Left lung (tissue), 10 donors: ENCODE data around the gene CACNA1H. TPM values are rescaled to one million over a fixed set of nuclear protein-coding genes. Genes with fewer than 3 reads are reported as not detected.

ENCODE experiments used
- ATAC-seq: fragments of 200-7000 bp; cut with Tn5 transposase; one replicate; pipeline ENCODE4 v1.9.1; 2020; ENCODE audit warnings: moderate library complexity
- DNase-seq, 4 donors: peaks; one replicate each; pipeline ENCODE4 v3.0.0-alpha.2; 2013 to 2020
- H3K27ac ChIP-seq, 2 donors: fragments of 200-600 bp; sonication (generic) in 1 of 2; one replicate each; pipeline versions ENCODE4 v1.5.0 to v1.8.0; 2020 to 2021
- H3K27me3 ChIP-seq, 2 donors: fragments of 200-600 bp; sonication (generic) in 1 of 2; one replicate each; pipeline versions ENCODE4 v1.5.0 to v1.8.0; 2020 to 2021
- H3K36me3 ChIP-seq, 2 donors: fragments of 200-600 bp; sonication (generic) in 1 of 2; one replicate each; pipeline versions ENCODE4 v1.5.0 to v1.8.0; 2020 to 2021
- H3K4me1 ChIP-seq, 2 donors: fragments of 200-600 bp; one replicate each; pipeline ENCODE4 v1.8.0; 2021
- H3K4me3 ChIP-seq, 2 donors: fragments of 200-600 bp; sonication (generic) in 1 of 2; one replicate each; pipeline versions ENCODE4 v1.5.0 to v1.8.0; 2020 to 2021; ENCODE audit warnings: mild to moderate bottlenecking in 1 of 2
- H3K9me3 ChIP-seq, 2 donors: fragments of 200-600 bp; sonication (generic) in 1 of 2; one replicate each; pipeline versions ENCODE4 v1.5.0 to v1.8.0; 2020 to 2021
- CTCF ChIP-seq, 2 donors: fragments of 200-600 bp; sonication (generic) in 1 of 2; IDR thresholded peaks; one replicate each; pipeline versions ENCODE4 v1.5.0 to v1.8.0; 2021; ENCODE audit warnings: antibody characterized with exemption in 2 of 2
- intact Hi-C, 2 donors: fragments of 100-400 bp; cut with DNase I; formaldehyde crosslinking; loops; one replicate each; pipeline versions ENCODE4 v1.11.2 to v1.14.2; 2022
- polyA plus RNA-seq, 6 donors: library from polyadenylated mRNA; unstranded; fragments of 120-200 nt; gene quantifications; one replicate each; pipeline ENCODE4 v1.2.1, GENCODE V29; 2013; ENCODE audit not compliant: insufficient read length in 6 of 6
- total RNA-seq, 2 donors: library from RNA; stranded (reverse); fragmentation: NEBNext Ultra II Directional; extraction: Animal tissue kit (Norgen Biotek cat#: 25700); gene quantifications; one replicate each; pipeline ENCODE4 v1.2.1, GENCODE V29; 2021
- donor health status: DM: no; HTN: yes; CAD: no.
- donor health status: DM: no; HTN: no; CAD: no.

The CACNA1H gene
- total and polyA plus RNA-seq, 8 donors = 3.4 to 14.0 (median 7.1) TPM

DNA sequence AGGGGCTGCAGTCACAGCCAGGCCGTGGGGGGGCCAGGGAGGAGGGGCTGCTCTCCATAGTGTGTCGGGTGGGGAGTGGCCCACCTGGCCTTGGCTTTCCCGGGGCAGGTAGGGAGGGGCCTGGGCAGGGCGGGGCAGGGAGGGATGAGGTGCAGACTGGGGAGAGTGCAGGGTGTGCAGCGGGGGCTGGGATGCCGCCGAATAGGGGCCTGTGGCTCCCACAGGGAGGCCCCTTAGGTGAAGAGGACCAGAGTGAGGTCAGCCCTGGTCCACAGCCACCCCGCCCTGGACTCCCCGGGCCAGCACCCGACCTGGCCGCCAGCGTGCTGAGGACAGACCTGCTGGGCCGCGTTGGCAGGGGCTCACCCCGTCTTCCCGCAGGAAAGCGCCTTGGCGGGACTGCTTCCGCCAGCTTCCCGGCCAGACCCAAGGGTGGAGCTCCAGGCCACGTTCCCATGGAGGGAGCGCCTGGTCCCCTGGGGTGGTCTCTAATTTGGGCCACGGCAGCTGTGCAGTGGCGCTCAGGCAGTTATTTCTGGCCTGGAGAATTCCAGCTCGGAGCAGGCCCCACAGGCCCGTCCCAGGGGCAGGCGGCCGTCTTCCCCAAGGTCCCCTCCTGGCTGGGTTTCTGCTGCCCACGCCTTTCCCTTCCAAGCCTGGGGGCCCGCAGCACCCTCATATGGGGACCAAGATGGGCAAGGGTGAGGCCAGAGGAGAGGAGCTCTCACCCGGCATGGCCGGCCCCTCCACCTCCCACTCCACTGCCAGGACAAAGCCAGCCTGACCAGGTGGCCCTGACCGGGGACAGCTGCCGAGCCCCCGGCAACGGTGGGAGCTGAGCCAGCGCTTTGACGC is 27.9 kb downstream of the CACNA1H start:
- no peaks in the 10 kb centered on the region for H3K9me3 ChIP-seq
- DNase-seq (peak in 1 of 4 donors; percentile 22), ATAC-seq (no peak)
- H3K27me3 ChIP-seq = peaks cover 0 to 77% of the 10 kb centered on the region in 2 donors
- no peak overlapping the region for H3K4me3 ChIP-seq
- no peak overlapping the region for H3K27ac ChIP-seq
- intact Hi-C loops = no loop called here
- peaks cover 13 to 16% of the 10 kb centered on the region in 2 donors for H3K4me1 ChIP-seq
- no peaks in the 10 kb centered on the region for H3K36me3 ChIP-seq
- TF ChIP-seq CTCF (IDR thresholded peaks at IDR 0.05) = no peak

- no peak for TF ChIP-seq CTCF (IDR thresholded peaks at IDR 0.05)
- peak overlapping the region in 1 of 2 donors; percentile 5 for H3K4me3 ChIP-seq
- H3K9me3 ChIP-seq = no peaks in the 10 kb centered on the region
- H3K27me3 ChIP-seq = peaks cover 0 to 68% of the 10 kb centered on the region in 2 donors
- H3K36me3 ChIP-seq = no peaks in the 10 kb centered on the region
- intact Hi-C loops = no loop called here
- no peak overlapping the region for H3K27ac ChIP-seq
- peaks cover 13 to 16% of the 10 kb centered on the region in 2 donors for H3K4me1 ChIP-seq
- ATAC-seq (peak; percentile 29), DNase-seq (no peak)
Observed at GRCh38 chr16:1181404-1182315, 28.8 kb downstream of the CACNA1H start.

GRCh38 chr16:1182316-1182671 is 29.4 kb downstream of the CACNA1H start:
- intact Hi-C loops = no loop called here
- Histone ChIP-seq H3K4me3 (peak overlapping the region in 1 of 2 donors; percentile 5), H3K9me3 (no peaks in the 10 kb centered on the region), H3K4me1 (peaks cover 13 to 16% of the 10 kb centered on the region in 2 donors), H3K36me3 (no peaks in the 10 kb centered on the region), H3K27ac (no peak overlapping the region), H3K27me3 (peaks cover 0 to 63% of the 10 kb centered on the region in 2 donors)
- TF ChIP-seq CTCF (IDR thresholded peaks at IDR 0.05) = no peak
- peak in 3 of 4 donors; percentile 58 to 89 (median 69) for DNase-seq
- ATAC-seq = peak; percentile 87

DNA sequence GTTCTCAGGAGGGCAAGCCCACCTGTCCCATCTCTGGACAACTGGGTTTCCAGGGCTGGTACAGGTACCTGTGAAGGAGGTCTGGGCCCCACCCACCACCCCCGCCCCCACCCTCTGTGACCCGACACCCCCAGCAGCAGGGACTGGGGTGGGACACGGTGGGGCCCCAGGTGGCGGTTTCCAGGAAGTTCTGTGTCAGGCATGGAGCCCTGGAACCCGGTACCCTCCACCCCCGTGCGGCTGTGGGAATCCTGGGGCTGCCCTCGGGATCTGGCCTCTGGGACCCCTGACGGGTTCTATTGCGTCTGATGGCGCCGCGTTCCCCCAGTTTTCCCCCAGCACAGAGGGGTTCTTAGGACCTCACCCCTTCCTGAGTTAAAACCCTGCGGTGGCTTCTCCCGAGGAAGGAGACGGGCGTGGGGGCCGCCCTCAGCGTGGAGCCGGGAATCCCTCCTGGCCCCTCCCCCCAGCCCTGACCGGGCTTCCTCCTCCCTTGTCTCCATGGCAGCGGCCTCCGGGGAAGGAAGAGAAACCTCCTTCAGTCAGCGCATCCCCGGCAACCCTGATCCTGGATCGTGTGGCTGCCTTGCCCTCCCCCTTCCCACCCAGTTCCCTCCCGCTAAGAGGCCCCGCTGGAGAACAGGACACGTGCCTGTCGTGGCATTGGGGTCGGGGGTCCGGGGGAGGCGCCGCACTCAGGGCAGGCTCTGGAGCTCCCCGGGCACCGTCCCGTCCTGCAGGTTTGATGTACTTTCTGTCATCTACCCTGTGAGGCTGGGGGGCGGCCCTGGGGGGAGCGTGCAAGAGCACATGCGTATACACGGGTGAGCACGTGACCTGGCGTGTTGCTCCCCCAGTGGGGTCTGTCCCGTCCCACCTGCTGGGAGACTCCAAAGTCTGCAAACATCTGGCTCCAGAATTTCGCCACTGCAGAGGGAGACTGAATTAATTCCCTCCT is 30.3 kb downstream of the CACNA1H start:
- H3K9me3 ChIP-seq = no peaks in the 10 kb centered on the region
- H3K4me3 ChIP-seq = no peak overlapping the region
- peak in 2 of 4 donors; percentile 28 to 42 for DNase-seq
- TF ChIP-seq CTCF (IDR thresholded peaks at IDR 0.05) = no peak
- no peaks in the 10 kb centered on the region for H3K36me3 ChIP-seq
- intact Hi-C loops = no loop called here
- H3K27ac ChIP-seq = no peak overlapping the region
- H3K27me3 ChIP-seq = peaks cover 0 to 63% of the 10 kb centered on the region in 2 donors
- peak; percentile 30 for ATAC-seq
- peaks cover 13 to 16% of the 10 kb centered on the region in 2 donors for H3K4me1 ChIP-seq
